HepG2 (cell line): ENCODE data around the gene GLYR1.

Experiments used
- JUNB ChIP-seq: sonication (generic); formaldehyde crosslinking; IDR thresholded peaks from 2 replicates; pipeline ENCODE4 v1.8.0; 2022; ENCODE audit warnings: missing genetic modification reagents, mild to moderate bottlenecking, borderline replicate concordance
- POLR2AphosphoS5 ChIP-seq: IDR thresholded peaks from 2 replicates; pipeline ENCODE4 v1.6.1; 2012; ENCODE audit warnings: low read depth, low read length
- ZNF337 ChIP-seq: sonication (generic); formaldehyde crosslinking; IDR thresholded peaks from 2 replicates; pipeline ENCODE4 v1.5.1; 2020; ENCODE audit warnings: missing genetic modification reagents, low read depth, mild to moderate bottlenecking, borderline replicate concordance
- TF ChIP-seq, protein P1 (sequence below): sonication (generic); formaldehyde crosslinking; IDR thresholded peaks from 2 replicates; pipeline ENCODE4 v1.5.0; 2020; ENCODE audit warnings: mild to moderate bottlenecking, missing genetic modification reagents, moderate library complexity

DNA sequence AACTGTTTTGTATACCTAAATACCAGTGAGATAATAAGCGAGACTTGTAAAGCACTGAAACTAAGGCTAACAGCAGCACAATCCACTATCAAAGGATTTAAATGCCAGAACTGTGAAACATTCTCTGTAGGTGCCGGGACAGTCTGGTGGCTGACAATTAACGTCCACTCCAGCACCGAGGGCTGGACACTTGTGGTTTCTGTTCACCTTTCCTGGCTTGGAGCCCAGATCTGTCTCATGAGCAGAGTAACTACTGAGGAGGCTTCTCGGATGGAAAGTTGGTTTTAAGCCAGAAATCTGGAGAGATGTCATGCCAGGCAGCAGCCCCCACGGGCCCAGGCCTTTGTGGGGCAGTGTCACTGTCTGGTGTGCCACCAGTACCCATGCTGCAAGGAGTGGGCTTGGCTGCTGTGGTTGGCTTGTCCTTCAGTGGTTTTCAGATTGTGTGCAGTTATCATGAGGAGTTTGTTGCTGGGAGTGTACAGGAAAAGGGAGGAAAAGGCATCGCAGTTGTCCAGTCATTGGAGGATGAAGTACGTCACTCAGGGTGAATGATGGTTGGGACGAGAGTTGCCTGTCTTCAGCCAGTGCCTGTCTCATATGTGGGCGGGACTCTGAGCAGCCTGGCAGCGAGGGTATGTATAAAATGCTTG is 35.7 kb upstream of the GLYR1 start:
- TF ChIP-seq, protein P1, sequence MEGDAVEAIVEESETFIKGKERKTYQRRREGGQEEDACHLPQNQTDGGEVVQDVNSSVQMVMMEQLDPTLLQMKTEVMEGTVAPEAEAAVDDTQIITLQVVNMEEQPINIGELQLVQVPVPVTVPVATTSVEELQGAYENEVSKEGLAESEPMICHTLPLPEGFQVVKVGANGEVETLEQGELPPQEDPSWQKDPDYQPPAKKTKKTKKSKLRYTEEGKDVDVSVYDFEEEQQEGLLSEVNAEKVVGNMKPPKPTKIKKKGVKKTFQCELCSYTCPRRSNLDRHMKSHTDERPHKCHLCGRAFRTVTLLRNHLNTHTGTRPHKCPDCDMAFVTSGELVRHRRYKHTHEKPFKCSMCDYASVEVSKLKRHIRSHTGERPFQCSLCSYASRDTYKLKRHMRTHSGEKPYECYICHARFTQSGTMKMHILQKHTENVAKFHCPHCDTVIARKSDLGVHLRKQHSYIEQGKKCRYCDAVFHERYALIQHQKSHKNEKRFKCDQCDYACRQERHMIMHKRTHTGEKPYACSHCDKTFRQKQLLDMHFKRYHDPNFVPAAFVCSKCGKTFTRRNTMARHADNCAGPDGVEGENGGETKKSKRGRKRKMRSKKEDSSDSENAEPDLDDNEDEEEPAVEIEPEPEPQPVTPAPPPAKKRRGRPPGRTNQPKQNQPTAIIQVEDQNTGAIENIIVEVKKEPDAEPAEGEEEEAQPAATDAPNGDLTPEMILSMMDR (CRISPR knock-in tag), result no peak
- TF ChIP-seq POLR2AphosphoS5 (no peak), ZNF337 (no peak), JUNB (CRISPR knock-in tag) (no peak)
